H1 (cell line): ENCODE data around the gene HOXB7. TPM values are rescaled to one million over a fixed set of nuclear protein-coding genes. Genes with fewer than 3 reads are reported as not detected.

ENCODE experiments used
- BACH1 ChIP-seq: IDR thresholded peaks from 2 replicates; pipeline ENCODE4 v1.6.1; 2012; ENCODE audit warnings: low read length, improper control_type of control experiment
- CTBP2 ChIP-seq: IDR thresholded peaks from 2 replicates; pipeline ENCODE4 v1.7.0; 2011; ENCODE audit warnings: borderline replicate concordance, mild to moderate bottlenecking, moderate library complexity, mixed read lengths, low read length; ENCODE audit not compliant: insufficient read depth, insufficient read length
- EGR1 ChIP-seq: IDR thresholded peaks from 2 replicates; pipeline ENCODE4 v1.6.1; 2011; ENCODE audit warnings: low read depth, low read length, borderline replicate concordance
- GABPA ChIP-seq: IDR thresholded peaks from 2 replicates; pipeline ENCODE4 v1.6.1; 2011; ENCODE audit warnings: mild to moderate bottlenecking, low read length, moderate library complexity, borderline replicate concordance; ENCODE audit not compliant: insufficient read depth
- GTF2F1 ChIP-seq: IDR thresholded peaks from 2 replicates; pipeline ENCODE4 v1.6.1; 2012; ENCODE audit warnings: low read depth, low read length, improper control_type of control experiment, borderline replicate concordance
- HDAC2 ChIP-seq, 2 experiments: fragments of 300-600 bp in 1 of 2; sonication (generic) in 1 of 2; IDR thresholded peaks; 2 replicates each; pipeline ENCODE4 v1.6.1; 2011 to 2012; ENCODE audit warnings: low read depth in 2 of 2, low read length in 2 of 2, mild to moderate bottlenecking in 2 of 2, moderate library complexity in 2 of 2, borderline replicate concordance in 1 of 2, inconsistent platforms in 1 of 2
- JUN ChIP-seq: IDR thresholded peaks from 2 replicates; pipeline ENCODE4 v1.6.1; 2011; ENCODE audit warnings: low read depth, mild to moderate bottlenecking, improper control_type of control experiment, low read length
- JUND ChIP-seq: IDR thresholded peaks from 2 replicates; pipeline ENCODE4 v1.6.1; 2011; ENCODE audit warnings: mild to moderate bottlenecking, improper control_type of control experiment, low read length
- KDM1A ChIP-seq: fragments of 200-600, 300-600 bp; sonication (generic); IDR thresholded peaks from 2 replicates; pipeline ENCODE4 v1.7.1; 2016; ENCODE audit warnings: mild to moderate bottlenecking, low read length, borderline replicate concordance
- MAFK ChIP-seq: IDR thresholded peaks from 2 replicates; pipeline ENCODE4 v1.6.1; 2012; ENCODE audit warnings: low read depth, mild to moderate bottlenecking, improper control_type of control experiment, low read length
- RAD21 ChIP-seq, 2 experiments: IDR thresholded peaks in 1 of 2; conservative IDR thresholded peaks in 1 of 2; 2 replicates each; pipeline ENCODE4 v1.6.1; 2011; ENCODE audit warnings: low read depth in 2 of 2, low read length in 2 of 2, improper control_type of control experiment in 1 of 2, inconsistent platforms in 1 of 2, mild to moderate bottlenecking in 1 of 2, moderate library complexity in 1 of 2
- SAP30 ChIP-seq: fragments of 300-600 bp; sonication (generic); IDR thresholded peaks from 2 replicates; pipeline ENCODE4 v1.7.1; 2012; ENCODE audit warnings: low read length, moderate library complexity, mild to moderate bottlenecking, inconsistent platforms; ENCODE audit not compliant: insufficient read depth, insufficient replicate concordance
- TAF1 ChIP-seq: IDR thresholded peaks from 2 replicates; pipeline ENCODE4 v1.6.1; 2011; ENCODE audit warnings: mild to moderate bottlenecking, low read depth, low read length
- TBP ChIP-seq: IDR thresholded peaks from 2 replicates; pipeline ENCODE4 v1.6.1; 2011; ENCODE audit warnings: low read depth, low read length, improper control_type of control experiment
- TCF12 ChIP-seq: IDR thresholded peaks from 2 replicates; pipeline ENCODE4 v1.6.1; 2011; ENCODE audit warnings: low read depth, mild to moderate bottlenecking, low read length
- TEAD4 ChIP-seq: IDR thresholded peaks from 2 replicates; pipeline ENCODE4 v1.6.1; 2012; ENCODE audit warnings: low read depth, low read length, inconsistent platforms, mixed read lengths
- YY1 ChIP-seq: IDR thresholded peaks from 2 replicates; pipeline ENCODE4 v1.6.1; 2011; ENCODE audit warnings: low read depth, mild to moderate bottlenecking, low read length
- ZNF274 ChIP-seq: IDR thresholded peaks from 2 replicates; pipeline ENCODE4 v1.7.0; 2012; ENCODE audit warnings: low read length, borderline replicate concordance; ENCODE audit errors: extremely low read depth
- polyA plus RNA-seq, 7 experiments: library from polyadenylated mRNA; depleted of rRNA in 3 of 7; stranded (reverse) in 5 of 7; unstranded in 2 of 7; fragments of >200 nt in 5 of 7; fragments of 200-250 nt in 2 of 7; gene quantifications; 1 replicate in 5 of 7; 2 replicates in 1 of 7; 4 replicates in 1 of 7; pipeline versions ENCODE4 v1.2.1 to v1.2.3, GENCODE V29; 2011 to 2013; ENCODE audit warnings: missing spikeins in 2 of 7, mixed read lengths in 2 of 7
- total RNA-seq: library from RNA; stranded (reverse); fragmentation: NEBNext Ultra II Directional; extraction: Animal tissue kit (Norgen Biotek cat#: 25700); gene quantifications from 2 replicates; pipeline ENCODE4 v1.2.1, GENCODE V29; 2021
- TF ChIP-seq, protein P1 (sequence below): IDR thresholded peaks from 2 replicates; pipeline ENCODE4 v1.6.1; 2012; ENCODE audit warnings: low read length, inconsistent platforms
- TF ChIP-seq, protein P2 (sequence below): IDR thresholded peaks from 2 replicates; pipeline ENCODE4 v1.6.1; 2011; ENCODE audit warnings: low read length, improper control_type of control experiment

The HOXB7 gene
- total and polyA plus RNA-seq, 2 of the 8 experiments (the other 6 are each of a cell fraction or from before 2014, with no cell fraction given), result not detected

GRCh38 chr17:48636177-48637018 is 25.6 kb upstream of the HOXB7 start (continued):
- TF ChIP-seq GTF2F1, result no peak
- TF ChIP-seq MAFK, result no peak
- TF ChIP-seq, protein P1, sequence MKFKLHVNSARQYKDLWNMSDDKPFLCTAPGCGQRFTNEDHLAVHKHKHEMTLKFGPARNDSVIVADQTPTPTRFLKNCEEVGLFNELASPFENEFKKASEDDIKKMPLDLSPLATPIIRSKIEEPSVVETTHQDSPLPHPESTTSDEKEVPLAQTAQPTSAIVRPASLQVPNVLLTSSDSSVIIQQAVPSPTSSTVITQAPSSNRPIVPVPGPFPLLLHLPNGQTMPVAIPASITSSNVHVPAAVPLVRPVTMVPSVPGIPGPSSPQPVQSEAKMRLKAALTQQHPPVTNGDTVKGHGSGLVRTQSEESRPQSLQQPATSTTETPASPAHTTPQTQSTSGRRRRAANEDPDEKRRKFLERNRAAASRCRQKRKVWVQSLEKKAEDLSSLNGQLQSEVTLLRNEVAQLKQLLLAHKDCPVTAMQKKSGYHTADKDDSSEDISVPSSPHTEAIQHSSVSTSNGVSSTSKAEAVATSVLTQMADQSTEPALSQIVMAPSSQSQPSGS, result no peak
- TF ChIP-seq YY1, result peak; percentile 44; the same call in 1 of the 2 replicates
- no peak for TF ChIP-seq CTBP2
- no peak for TF ChIP-seq SAP30
- TF ChIP-seq GABPA, result no peak
- no peak for TF ChIP-seq KDM1A
- no peak; the same call in 1 of the 2 replicates for TF ChIP-seq BACH1
- TF ChIP-seq JUND, result no peak
- TF ChIP-seq RAD21 (IDR thresholded peaks at IDR 0.05 in 1 of 2, conservative IDR thresholded peaks at IDR 0.05 in 1 of 2; ENCODE audit: low read depth in 2 of 2, low read length in 2 of 2), result peak; percentile 34 to 48; a peak in 3 of 4 replicates
- TF ChIP-seq, protein P2, sequence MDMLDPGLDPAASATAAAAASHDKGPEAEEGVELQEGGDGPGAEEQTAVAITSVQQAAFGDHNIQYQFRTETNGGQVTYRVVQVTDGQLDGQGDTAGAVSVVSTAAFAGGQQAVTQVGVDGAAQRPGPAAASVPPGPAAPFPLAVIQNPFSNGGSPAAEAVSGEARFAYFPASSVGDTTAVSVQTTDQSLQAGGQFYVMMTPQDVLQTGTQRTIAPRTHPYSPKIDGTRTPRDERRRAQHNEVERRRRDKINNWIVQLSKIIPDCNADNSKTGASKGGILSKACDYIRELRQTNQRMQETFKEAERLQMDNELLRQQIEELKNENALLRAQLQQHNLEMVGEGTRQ, result no peak
- 0 out of 2 replicates have a peak, but pooled peaks have one; percentile 13 for TF ChIP-seq TEAD4
- no peak for TF ChIP-seq ZNF274
- TF ChIP-seq TBP, result peak; percentile 68; the same call in 1 of the 2 replicates
- no peak for TF ChIP-seq TAF1
- no peak for TF ChIP-seq TCF12
- TF ChIP-seq EGR1, result no peak
- TF ChIP-seq JUN, result no peak
- TF ChIP-seq HDAC2 (IDR thresholded peaks at IDR 0.05; ENCODE audit: borderline replicate concordance in 1 of 2, low read depth in 2 of 2, low read length in 2 of 2), result no peak
